ENCODE data around the gene MCF2.

GRCh38 chrX:139563251-139563650 is 144.7 kb downstream of the MCF2 start:
- TF ChIP-seq POLR2A (IDR thresholded peaks at IDR 0.05; ENCODE audit: low read length), result no peak
- TF ChIP-seq GATA1 (IDR thresholded peaks at IDR 0.05; ENCODE audit: low read depth, low read length), result no peak
